HuH-7.5 (cell line): ENCODE data around the gene UNG.

Experiments used
- DNase-seq: peaks from one replicate; pipeline ENCODE4 v3.0.0; 2011; ENCODE audit warnings: low spot score

The UNG gene

DNA sequence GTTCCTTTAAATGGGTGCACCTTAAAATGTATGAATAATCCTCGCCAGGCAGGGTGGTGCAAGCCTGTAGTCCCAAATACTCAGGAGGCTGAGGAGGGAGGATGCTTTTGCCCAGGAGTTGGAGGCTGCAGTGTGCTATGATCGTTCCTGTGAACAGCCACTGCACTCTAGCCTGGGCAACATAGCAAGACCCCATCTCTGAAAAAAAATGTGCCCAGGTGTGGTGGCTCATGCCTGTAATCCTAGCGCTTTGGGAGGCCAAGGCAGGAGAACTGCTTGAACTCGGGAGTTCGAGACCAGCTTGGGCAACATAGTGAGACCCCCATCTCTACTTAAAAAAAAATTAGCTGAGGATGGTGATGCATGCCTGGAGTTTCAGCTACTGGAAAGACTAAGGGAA is 58.6 kb downstream of the UNG start:
- DNase-seq: no peak

DNA sequence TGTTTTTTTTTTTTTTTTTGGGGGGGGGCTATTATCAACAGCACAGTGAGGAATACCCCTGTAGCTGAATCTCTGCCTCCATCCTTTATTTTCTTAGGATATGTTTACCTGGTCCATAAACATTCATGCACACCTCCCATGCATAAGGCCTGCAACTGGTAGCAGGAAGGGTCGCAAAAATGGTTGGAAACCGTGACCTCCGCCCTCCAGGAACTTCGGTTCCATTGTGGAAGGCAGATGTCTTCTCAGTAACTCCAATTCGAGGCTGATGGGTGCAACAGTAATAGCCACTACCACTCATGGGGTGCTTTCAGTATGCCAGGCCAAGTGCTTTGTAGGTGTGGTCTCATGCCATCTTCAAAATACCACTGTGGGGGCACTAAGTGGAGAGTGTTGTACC is 59.2 kb downstream of the UNG start:
- DNase-seq: no peak

DNA sequence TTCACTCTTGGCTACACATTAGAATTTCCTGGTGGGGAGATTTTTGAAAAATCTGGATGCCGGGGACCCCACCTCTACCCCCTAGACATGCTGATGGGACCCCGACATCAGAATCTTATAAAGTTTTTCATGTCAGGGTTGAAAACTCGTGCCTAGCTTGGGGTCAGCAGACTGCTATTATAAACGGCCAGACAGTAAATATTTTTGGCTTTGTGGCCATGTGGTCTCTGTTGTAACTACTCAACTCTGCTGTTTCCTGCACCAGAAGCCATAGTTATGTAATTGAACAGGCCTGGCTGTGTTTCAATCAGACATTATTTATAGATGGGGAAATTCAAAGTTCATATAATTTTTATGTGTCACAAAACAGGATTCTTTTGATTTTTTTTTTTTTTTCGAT is 60.6 kb downstream of the UNG start:
- DNase-seq: no peak

DNA sequence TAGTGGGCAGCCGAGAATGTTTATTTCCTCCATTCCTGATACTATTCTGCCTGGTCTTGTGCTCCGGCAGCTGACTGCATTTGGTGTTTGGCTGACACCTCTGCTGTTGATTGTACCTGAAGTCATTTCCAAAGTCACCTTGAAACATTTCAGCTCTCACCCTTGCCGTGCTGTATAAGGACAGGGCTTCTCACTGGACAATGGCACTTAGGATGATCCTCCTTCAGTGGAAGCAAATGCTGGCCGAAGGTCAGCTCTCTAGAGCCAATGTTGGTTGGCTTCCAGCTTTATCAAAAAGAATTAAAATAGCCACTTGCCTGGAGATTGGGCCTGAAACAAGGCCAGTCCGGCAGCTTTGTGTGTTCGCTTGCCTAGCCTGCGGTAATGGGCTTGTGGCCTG is 63.0 kb downstream of the UNG start:
- no peak for DNase-seq
